ENCODE data around the gene DLD.

DNA sequence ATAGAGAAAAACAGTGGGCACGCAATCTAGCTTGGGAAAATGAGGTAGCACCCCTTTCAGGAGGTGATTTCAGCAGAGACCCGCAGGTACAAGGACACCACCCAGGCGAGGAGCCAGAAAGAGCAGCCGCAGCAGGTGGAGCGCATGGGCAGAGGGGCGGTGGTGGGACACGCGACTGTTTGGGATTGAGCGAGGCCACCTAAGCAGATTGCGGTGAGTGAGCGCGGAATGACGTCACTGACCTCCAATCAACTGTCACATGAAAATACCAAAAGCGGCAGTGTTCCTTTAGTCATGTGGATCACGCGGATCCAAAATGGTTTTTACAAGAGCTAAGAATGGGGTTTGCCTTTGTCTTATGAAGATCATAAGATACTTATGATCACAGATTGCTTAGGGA is 47.8 kb upstream of the DLD start:
- TF ChIP-seq CTCF (IDR thresholded peaks at IDR 0.05), result no peak
- no peak for TF ChIP-seq EZH2phosphoT487 (IDR thresholded peaks at IDR 0.05)
